ENCODE measurements around the gene LIG3. TPM values are rescaled to one million over a fixed set of nuclear protein-coding genes. Genes with fewer than 3 reads are reported as not detected.
A peak's percentile ranks its signal among the peaks of the same experiment; 100 is the strongest.
"Not testable (repeated sequence)": the region's sequence is repeated elsewhere in the genome, so short reads cannot be mapped to it uniquely, and the experiment has no call there.

The LIG3 gene
- total RNA-seq, 1 experiment from 2014 or later, result 27.9 TPM

GRCh38 chr17:34999456-34999855 is 19.1 kb downstream of the LIG3 start:
- DNase-seq (ENCODE audit: low read depth), result no peak

- DNase-seq (ENCODE audit: low read depth), result not testable (repeated sequence)
These were observed 20.7 kb downstream of the LIG3 start for GRCh38 chr17:35000965-35001364.

DNA sequence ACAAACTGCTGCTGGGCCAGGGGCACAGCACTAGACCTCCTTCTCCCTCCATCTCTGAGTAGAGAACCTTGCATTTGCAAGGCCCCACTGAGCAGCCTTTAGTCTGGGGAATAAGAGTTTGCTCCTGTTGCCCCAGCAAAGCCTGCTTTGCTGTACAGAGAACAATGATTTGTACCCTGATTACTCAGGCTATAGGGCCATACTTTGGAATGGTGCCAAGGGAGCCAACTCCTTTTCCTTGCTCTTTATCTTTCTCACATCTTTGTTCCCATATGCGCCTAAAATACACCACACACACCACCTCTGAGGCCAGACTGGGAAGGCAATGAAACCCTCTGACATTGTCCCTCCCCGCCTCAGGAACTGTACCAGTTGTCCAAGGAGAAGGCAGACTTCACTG is 21.2 kb downstream of the LIG3 start:
- no peak for DNase-seq (ENCODE audit: low read depth)

GRCh38 chr17:35002876-35003551 is 22.7 kb downstream of the LIG3 start:
- no peak for DNase-seq (ENCODE audit: low read depth)

GRCh38 chr17:35003778-35004177 is 23.5 kb downstream of the LIG3 start:
- no peak for DNase-seq (ENCODE audit: low read depth)

DNA sequence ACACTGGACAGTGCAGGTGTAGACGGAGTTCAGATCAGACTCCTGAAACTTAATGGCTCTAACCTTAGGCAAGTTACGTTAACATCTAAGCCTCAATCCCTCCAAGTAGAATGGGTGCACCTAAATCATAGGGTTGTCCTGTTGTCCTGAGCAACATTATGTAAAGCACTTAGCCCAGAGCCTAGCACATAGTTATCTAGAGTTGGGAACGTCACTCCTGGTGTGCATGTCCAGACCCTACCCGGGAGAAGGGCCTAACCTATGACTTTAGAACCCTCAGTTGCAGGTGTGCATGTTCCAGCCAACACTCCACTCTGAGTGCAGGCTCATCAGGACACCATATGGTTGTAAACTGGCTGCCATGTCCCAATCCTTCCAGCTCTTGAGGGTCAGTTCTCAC is 26.0 kb downstream of the LIG3 start:
- DNase-seq (ENCODE audit: low read depth), result no peak

DNA sequence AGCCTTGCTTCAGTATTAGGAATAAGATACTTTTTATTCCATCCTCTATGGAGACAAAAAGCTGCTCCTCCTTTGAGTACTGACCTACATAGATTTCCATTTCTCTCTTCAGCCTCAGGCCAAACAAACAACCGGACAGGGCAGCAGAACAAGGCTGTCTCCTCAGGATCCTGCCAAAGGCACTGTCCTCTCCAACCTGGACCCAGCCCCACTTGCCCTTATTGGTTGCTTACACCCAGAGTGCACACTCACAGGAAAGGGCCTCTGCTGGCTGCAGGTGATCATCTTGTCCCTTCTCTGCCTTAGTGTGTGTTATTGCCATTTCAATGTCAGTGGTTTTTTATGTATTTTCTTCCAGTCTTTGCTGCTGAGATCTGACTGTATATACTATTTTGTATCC is 26.6 kb downstream of the LIG3 start:
- DNase-seq (ENCODE audit: low read depth), result no peak

GRCh38 chr17:35010093-35010492 is 29.8 kb downstream of the LIG3 start:
- no peak for DNase-seq (ENCODE audit: low read depth)

DNA sequence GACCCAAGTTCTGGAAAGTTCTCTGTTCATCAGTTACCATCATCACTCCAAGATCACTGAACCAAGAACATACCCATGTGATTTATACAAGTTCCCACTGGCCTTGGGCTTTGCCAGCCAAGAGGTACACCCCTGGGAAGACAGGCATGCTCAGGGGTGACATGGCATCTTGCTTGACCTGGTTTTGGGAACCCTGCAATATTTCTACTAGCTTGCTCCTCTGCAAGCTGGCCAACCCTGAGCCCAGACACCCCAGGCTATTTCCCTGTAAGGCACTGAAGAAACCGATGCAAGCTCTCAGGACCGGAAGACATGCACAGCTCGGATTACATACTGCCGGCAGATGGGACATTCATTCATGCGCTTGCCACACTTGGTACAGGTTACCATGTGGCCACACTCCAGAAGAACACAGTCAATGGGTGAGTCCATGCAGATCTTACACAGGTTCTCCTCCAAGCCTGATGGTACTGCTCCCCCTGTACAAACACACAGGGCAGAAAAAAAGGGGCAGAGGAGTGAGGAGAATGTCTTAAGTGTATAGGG is 31.4 kb downstream of the LIG3 start:
- no peak for DNase-seq (ENCODE audit: low read depth)

GRCh38 chr17:35016369-35016768 is 36.1 kb downstream of the LIG3 start:
- no peak for DNase-seq (ENCODE audit: low read depth)

DNA sequence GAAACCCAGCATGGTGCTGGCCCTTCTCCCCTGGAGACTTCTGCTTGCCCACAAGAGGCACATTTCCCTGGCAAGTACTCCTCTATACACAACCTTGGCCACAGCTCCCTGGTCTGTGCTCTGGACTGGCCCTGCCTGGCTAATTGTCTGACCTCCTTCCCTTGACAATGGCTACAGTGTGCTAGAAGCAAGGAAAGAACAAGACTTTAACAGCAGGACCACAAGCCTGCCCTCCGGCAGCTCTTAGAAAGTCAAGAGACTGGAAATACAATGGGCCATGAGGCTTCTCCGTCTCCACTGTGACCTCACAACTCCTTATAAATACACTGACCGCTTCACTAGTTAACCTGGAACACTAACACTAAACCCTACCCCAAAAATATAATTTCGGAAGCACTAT is 36.7 kb downstream of the LIG3 start:
- DNase-seq (ENCODE audit: low read depth), result no peak

DNA sequence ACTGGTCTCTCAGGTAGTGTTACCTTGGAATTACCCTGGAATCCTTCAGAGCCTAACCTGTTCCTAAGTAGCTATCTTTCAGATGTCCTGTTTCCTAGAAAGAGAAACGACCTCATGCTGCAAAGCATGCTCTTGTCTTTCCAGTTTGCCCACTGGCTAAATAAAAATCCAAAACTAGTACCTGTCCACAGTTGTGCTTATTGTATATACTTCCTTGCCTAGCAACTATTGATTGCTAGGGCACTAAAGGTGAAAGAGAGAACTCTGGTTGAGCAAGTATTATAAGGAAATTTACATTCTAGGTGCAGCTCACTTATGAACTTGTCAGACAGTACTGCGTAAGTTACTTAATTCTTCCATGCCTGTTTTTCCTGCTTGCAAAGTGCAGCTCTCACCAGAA is 38.5 kb downstream of the LIG3 start:
- no peak for DNase-seq (ENCODE audit: low read depth)

DNA sequence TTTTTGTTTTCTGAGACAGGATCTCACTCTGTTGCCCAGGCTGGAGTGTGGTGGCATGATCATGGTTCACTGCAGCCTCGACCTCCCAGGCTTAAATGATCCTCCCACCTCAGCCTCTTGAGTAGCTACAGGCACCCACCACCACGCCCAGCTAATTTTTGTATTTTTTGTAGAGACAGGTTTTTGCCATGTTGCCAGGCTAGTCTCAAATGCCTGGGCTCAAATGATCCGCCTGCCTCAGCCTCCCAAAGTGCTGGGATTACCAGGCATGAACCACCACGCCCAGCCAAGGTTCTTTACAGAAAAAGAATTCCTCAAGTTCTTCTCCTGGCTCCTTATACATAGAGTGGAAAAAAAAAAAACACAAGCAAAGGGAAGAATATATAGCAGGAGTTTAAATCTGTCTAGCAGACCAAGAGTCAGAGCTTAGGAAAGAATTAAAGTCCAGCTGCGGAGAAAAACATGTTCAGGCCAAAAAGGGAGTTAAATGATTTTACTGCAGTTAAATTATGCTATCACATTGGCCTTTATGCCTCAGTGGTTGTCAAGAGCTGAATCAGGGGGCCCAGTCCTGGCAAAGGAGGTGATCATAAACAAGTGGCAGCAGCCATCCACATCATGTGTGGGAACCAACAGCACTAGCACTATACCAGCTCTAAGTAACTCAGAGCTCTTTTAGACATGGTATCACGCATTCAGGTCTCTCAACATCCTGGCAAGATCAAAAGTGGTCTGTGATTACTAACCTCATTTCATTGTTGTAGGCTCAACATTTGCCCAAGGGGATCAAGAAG is 39.3 kb downstream of the LIG3 start:
- no peak for DNase-seq (ENCODE audit: low read depth)

GRCh38 chr17:35021520-35022380 is 41.4 kb downstream of the LIG3 start:
- no peak for DNase-seq (ENCODE audit: low read depth)

DNA sequence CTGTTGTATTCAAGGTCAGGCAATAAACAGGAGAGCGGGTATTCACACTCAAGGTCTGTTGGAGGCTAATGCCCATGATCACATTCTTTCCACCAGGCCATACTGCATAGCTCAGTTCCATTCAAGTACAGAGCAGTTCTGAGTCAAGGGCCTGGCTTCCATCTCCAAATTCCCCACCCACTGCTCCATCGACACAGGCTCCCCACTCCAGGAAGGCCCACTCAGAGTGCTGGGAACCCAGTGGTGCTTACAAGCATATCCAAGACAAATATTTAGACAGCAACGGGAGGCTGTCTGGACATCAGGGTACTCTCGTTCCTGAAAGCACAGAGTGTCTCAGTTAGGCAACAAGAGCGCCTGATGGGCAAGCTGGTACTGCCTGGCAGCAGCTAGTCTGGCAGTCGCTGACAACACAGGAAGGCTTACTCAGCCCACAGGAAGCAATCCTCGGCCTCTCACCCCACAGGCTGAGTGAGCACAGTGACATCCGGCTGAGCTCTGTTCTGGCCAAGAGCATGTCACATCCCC is 42.3 kb downstream of the LIG3 start:
- peak; percentile 71 for DNase-seq (ENCODE audit: low read depth)

- DNase-seq (ENCODE audit: low read depth), result no peak
These were observed 43.2 kb downstream of the LIG3 start for GRCh38 chr17:35023538-35023937.

DNA sequence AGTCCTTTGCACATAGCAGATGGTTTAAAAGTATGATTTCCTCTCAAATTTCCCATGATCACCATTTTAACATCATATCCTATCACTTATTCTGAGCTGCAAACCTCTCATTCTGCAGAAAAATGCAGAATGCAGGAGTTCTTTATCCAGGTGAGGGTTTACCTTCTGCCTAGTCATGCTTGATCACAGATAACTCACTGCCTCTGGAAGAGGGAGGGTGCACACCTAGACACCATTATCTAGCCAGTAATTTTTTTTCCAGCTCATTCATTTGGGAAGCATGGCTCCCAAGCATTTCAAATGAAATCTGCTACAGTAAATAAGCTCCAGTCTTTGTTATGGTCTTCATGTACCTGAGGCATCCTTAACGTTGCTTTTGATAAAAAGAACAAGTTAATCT is 45.2 kb downstream of the LIG3 start:
- DNase-seq (ENCODE audit: low read depth), result no peak

DNA sequence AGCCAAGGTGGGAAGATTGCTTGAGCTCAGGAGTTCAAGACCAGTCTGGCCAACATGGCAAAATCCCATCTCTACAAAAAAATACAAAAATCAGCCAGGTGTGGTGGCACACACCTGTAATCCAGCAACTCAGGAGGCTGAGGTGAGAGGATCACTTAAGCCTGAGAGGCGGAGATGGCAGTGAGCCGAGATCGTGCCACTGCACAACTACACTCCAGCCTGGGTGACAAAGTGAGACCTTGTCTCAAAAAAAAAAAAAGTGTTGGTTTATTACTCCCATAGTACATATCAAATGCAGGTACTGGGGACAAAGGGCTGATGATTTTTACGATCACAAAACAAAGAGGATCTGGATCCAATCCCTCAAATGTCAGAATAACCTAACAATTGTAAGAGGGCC is 47.8 kb downstream of the LIG3 start:
- DNase-seq (ENCODE audit: low read depth), result not testable (repeated sequence)

- DNase-seq (ENCODE audit: low read depth), result no peak
These were observed 48.4 kb downstream of the LIG3 start for GRCh38 chr17:35028531-35029262.

DNA sequence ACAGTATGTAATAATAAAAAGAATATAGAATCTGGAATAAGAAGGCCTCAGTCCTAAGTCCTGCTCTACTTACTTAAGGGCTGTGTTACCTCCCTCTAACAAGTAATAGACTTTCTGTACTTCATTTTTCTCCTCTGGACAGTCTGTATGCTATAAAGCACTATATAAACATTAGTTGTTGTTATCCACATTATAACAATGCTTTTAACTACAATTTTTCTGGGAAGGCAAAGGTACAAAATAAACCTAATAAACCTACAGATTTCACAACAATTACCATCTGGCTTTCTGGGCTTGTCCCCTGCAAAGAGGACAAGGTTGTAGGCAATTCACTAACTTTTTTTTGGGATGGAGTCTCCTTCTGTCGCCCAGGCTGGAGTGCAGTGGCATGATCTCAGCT is 50.5 kb downstream of the LIG3 start:
- DNase-seq (ENCODE audit: low read depth), result no peak

DNA sequence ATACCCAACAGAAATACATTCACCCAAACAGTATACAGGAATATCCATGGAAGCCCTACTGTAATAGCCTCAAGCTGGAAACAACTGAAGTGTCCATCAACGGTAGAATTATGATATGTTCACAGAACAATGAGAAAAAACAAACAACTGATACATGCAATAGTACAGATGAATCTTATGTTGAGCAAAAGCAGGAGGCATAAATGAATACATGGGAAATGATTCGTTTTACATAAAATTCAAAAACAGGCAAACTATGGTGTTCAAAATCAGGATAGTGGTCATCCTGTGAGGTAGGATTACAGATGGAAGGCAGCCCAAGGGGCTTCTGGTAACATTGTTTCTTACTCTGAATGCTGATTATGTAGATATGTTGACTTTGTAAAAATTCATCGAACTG is 58.1 kb downstream of the LIG3 start:
- no peak for DNase-seq (ENCODE audit: low read depth)
